GM21737 (cell line): ENCODE data around the gene OCA2.

Experiments used
- ATAC-seq: cut with Tn5 transposase; IDR thresholded peaks from one replicate; pipeline ENCODE4 v1.9.1; 2021; ENCODE audit warnings: mild to moderate bottlenecking, moderate library complexity; ENCODE audit not compliant: unreplicated experiment

OCA2 gene

GRCh38 chr15:27885201-27885600, 213.9 kb downstream of the OCA2 start:
- no peak for ATAC-seq

GRCh38 chr15:27884726-27885125, 214.4 kb downstream of the OCA2 start:
- ATAC-seq = no peak

GRCh38 chr15:27878841-27879240, 220.3 kb downstream of the OCA2 start:
- ATAC-seq = no peak

- ATAC-seq = no peak
Measured at GRCh38 chr15:27873828-27874227, 225.3 kb downstream of the OCA2 start.

- no peak for ATAC-seq
Measured at GRCh38 chr15:27873039-27873438, 226.1 kb downstream of the OCA2 start.

GRCh38 chr15:27872355-27872754, 226.8 kb downstream of the OCA2 start:
- ATAC-seq = no peak

- ATAC-seq = no peak
Measured at GRCh38 chr15:27871902-27872260, 227.2 kb downstream of the OCA2 start.

- no peak for ATAC-seq
Measured at GRCh38 chr15:27871078-27871901, 227.8 kb downstream of the OCA2 start.

GRCh38 chr15:27870320-27870719, 228.8 kb downstream of the OCA2 start:
- no peak for ATAC-seq

GRCh38 chr15:27869697-27870281, 229.3 kb downstream of the OCA2 start:
- ATAC-seq = no peak

GRCh38 chr15:27868828-27869404, 230.2 kb downstream of the OCA2 start:
- no peak for ATAC-seq

GRCh38 chr15:27867861-27868260, 231.3 kb downstream of the OCA2 start:
- no peak for ATAC-seq

- ATAC-seq = no peak
Measured at GRCh38 chr15:27866505-27867165, 232.5 kb downstream of the OCA2 start.

- ATAC-seq = no peak
Measured at GRCh38 chr15:27865926-27866325, 233.2 kb downstream of the OCA2 start.

GRCh38 chr15:27865323-27865922, 233.7 kb downstream of the OCA2 start:
- no peak for ATAC-seq

- ATAC-seq = no peak
Measured at GRCh38 chr15:27864719-27865118, 234.4 kb downstream of the OCA2 start.

GRCh38 chr15:27864086-27864485, 235.0 kb downstream of the OCA2 start:
- ATAC-seq = no peak

- no peak for ATAC-seq
Measured at GRCh38 chr15:27863000-27863399, 236.1 kb downstream of the OCA2 start.

GRCh38 chr15:27861171-27861570, 237.9 kb downstream of the OCA2 start:
- no peak for ATAC-seq

- ATAC-seq = no peak
Measured at GRCh38 chr15:27855137-27855536, 244.0 kb downstream of the OCA2 start.

GRCh38 chr15:27854601-27855000, 244.5 kb downstream of the OCA2 start:
- no peak for ATAC-seq
